Measurements from ENCODE around the gene GPR155. TPM values are rescaled to one million over a fixed set of nuclear protein-coding genes. Genes with fewer than 3 reads are reported as not detected.

The GPR155 gene
- total and polyA plus RNA-seq, 7 experiments from 2014 or later: 5.2 to 25.0 (median 16.4) TPM

- intact Hi-C loops (cut with micrococcal nuclease): loop anchor here in 1 of 2 donors (2.0 kb wide), 1 partner anchor 13 kb away; no protein-coding TSS in a partner anchor
- Mint-ChIP-seq H3K9me3 (peaks cover 11 to 60% (median 27%) of the 10 kb centered on the region in 11 donors), H3K27me3 (peaks cover 0 to 3% (median 0%) of the 10 kb centered on the region in 5 donors), H3K27ac (peak overlapping the region in 2 of 9 donors; percentile 48 to 65), H3K36me3 (peaks cover 16 to 34% (median 20%) of the 10 kb centered on the region in 5 donors), H3K4me3 (peak overlapping the region in 5 of 10 donors; percentile 50 to 78 (median 53)), H3K4me1 (peaks cover 8 to 23% (median 17%) of the 10 kb centered on the region in 7 donors)
- peaks cover 0 to 13% (median 0%) of the 10 kb centered on the region in 3 experiments for H3K9me3 ChIP-seq (ENCODE audit: control insufficient read depth in 2 of 3, low read length in 3 of 3)
- H3K4me1 ChIP-seq (ENCODE audit: control insufficient read depth in 2 of 2, insufficient read depth in 2 of 2, low read length in 2 of 2): no peaks in the 10 kb centered on the region
- ChIA-PET CTCF (no interaction called here), POLR2A (interaction anchor here (0.9 to 1.4 kb wide), 2 partner anchors 9 to 19 kb away, joined by 3 to 5 read pairs; no protein-coding TSS in a partner anchor)
- H3K27ac ChIP-seq (ENCODE audit: low read depth, low read length): no peak overlapping the region
- H3K4me3 ChIP-seq (ENCODE audit: low read length): no peak overlapping the region
- H3K27me3 ChIP-seq (ENCODE audit: control insufficient read depth in 2 of 2, insufficient read depth in 2 of 2, low read length in 2 of 2): no peaks in the 10 kb centered on the region
- ATAC-seq (no peak), DNase-seq (no peak)
- H3K36me3 ChIP-seq (ENCODE audit: control insufficient read depth in 2 of 3, insufficient read depth in 3 of 3, low read length in 3 of 3): no peaks in the 10 kb centered on the region
Observed at GRCh38 chr2:174511580-174512260, 24.9 kb upstream of the GPR155 start.

DNA sequence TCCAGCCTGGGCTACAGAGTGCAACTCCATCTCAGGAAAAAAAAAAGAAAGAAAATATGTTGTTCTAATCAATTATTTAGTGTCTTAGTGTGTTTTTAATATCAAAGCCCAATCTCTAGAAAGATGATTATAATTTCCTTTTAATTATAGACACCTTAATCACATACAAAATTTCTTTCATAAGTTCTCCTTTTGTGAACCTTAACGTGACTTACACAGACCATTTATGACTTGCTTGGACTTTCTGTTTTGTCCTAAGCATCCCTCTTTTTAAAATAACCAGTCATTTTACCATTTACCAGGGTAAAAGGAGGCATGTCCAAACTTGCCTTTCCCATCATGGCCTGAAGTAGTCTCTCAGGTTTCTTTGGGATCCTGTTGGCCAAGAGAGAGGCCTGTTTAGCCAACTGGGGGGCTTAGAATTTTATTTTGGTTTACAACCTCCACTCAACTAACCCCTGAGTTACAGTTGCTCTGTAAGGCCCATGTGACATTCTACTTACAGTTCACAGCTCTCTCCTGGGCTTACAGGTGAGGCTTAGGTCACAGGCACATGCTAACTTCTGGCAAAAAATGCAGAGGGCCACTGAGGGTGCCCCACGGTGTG is 23.9 kb upstream of the GPR155 start:
- POLR2A ChIA-PET: no interaction called here
- no peaks in the 10 kb centered on the region for H3K27me3 ChIP-seq (ENCODE audit: control insufficient read depth in 2 of 2, insufficient read depth in 2 of 2, low read length in 2 of 2)
- H3K4me3 Mint-ChIP-seq: no peak overlapping the region

GRCh38 chr2:174503161-174503809 is 16.5 kb upstream of the GPR155 start:
- H3K36me3 Mint-ChIP-seq: peaks cover 0 to 24% (median 9%) of the 10 kb centered on the region in 5 donors

More for the DNA sequence above, 23.9 kb upstream of the GPR155 start:
- no peak overlapping the region for H3K4me3 ChIP-seq (ENCODE audit: low read length)
- no peak overlapping the region for H3K27ac ChIP-seq (ENCODE audit: low read depth, low read length)
- CTCF ChIA-PET: interaction anchor here (0.7 to 2.1 kb wide), 2 partner anchors 25 to 48 kb away, joined by 4 to 7 read pairs; no protein-coding TSS in a partner anchor
- H3K27me3 Mint-ChIP-seq: peaks cover 0 to 3% (median 0%) of the 10 kb centered on the region in 5 donors
- intact Hi-C loops (cut with micrococcal nuclease): no loop called here
- H3K36me3 ChIP-seq (ENCODE audit: control insufficient read depth in 2 of 3, insufficient read depth in 3 of 3, low read length in 3 of 3): no peaks in the 10 kb centered on the region
- H3K36me3 Mint-ChIP-seq: peaks cover 16 to 38% (median 20%) of the 10 kb centered on the region in 5 donors
- no peak for DNase-seq
- peaks cover 4 to 17% (median 13%) of the 10 kb centered on the region in 7 donors for H3K4me1 Mint-ChIP-seq
- H3K9me3 Mint-ChIP-seq: peaks cover 11 to 60% (median 27%) of the 10 kb centered on the region in 11 donors
- peak overlapping the region in 1 of 9 donors; percentile 12 for H3K27ac Mint-ChIP-seq
- no peaks in the 10 kb centered on the region for H3K4me1 ChIP-seq (ENCODE audit: control insufficient read depth in 2 of 2, insufficient read depth in 2 of 2, low read length in 2 of 2)
- no peak for ATAC-seq
- peaks cover 0 to 13% (median 0%) of the 10 kb centered on the region in 3 experiments for H3K9me3 ChIP-seq (ENCODE audit: control insufficient read depth in 2 of 3, low read length in 3 of 3)

DNA sequence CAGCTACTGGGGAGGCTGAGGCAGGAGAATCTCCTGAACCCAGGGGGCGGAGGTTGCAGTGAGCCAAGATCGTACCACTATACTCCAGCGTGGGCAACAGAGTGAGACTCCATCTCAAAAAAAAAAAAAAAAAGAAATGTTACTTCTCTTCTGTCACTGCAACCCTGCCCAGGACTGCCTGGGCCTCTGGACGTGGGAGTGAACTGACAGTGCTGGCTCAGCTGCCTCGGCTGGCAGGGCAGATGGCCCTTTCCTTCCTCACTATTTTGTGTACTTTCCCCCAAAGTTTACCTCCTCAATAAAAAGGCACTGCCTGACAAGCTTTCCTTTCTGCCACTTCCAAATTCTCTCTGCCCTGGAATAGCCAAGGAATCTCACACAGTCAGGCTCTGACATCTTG is 12.5 kb upstream of the GPR155 start:
- Mint-ChIP-seq H3K27me3 (peaks cover 0 to 2% (median 0%) of the 10 kb centered on the region in 5 donors), H3K4me3 (no peak overlapping the region), H3K4me1 (peaks cover 5 to 38% (median 21%) of the 10 kb centered on the region in 7 donors), H3K36me3 (peaks cover 0 to 16% (median 0%) of the 10 kb centered on the region in 5 donors), H3K27ac (peak overlapping the region in 1 of 9 donors; percentile 12), H3K9me3 (peaks cover 0 to 2% (median 0%) of the 10 kb centered on the region in 11 donors)
- no peak overlapping the region for H3K4me3 ChIP-seq (ENCODE audit: low read length)
- POLR2A ChIA-PET: interaction anchor here (0.6 to 1.3 kb wide), 3 partner anchors 10 to 20 kb away, joined by 3 to 7 read pairs (median 6); no protein-coding TSS in a partner anchor
- ATAC-seq (no peak), DNase-seq (no peak)
- H3K4me1 ChIP-seq (ENCODE audit: control insufficient read depth in 2 of 2, insufficient read depth in 2 of 2, low read length in 2 of 2): peaks cover 13 to 15% of the 10 kb centered on the region in 2 donors
- no peaks in the 10 kb centered on the region for H3K27me3 ChIP-seq (ENCODE audit: control insufficient read depth in 2 of 2, insufficient read depth in 2 of 2, low read length in 2 of 2)
- CTCF ChIA-PET: no interaction called here
- no peaks in the 10 kb centered on the region for H3K36me3 ChIP-seq (ENCODE audit: control insufficient read depth in 2 of 3, insufficient read depth in 3 of 3, low read length in 3 of 3)
- intact Hi-C loops (cut with micrococcal nuclease): loop anchor here in 1 of 2 donors (2.0 kb wide), 1 partner anchor 13 kb away; no protein-coding TSS in a partner anchor
- no peak overlapping the region for H3K27ac ChIP-seq (ENCODE audit: low read depth, low read length)
- no peaks in the 10 kb centered on the region for H3K9me3 ChIP-seq (ENCODE audit: control insufficient read depth in 2 of 3, low read length in 3 of 3)

More at GRCh38 chr2:174503161-174503809, 16.5 kb upstream of the GPR155 start:
- no peak overlapping the region for H3K27ac Mint-ChIP-seq
- DNase-seq: no peak
- ATAC-seq: no peak
- no peaks in the 10 kb centered on the region for H3K4me1 ChIP-seq (ENCODE audit: control insufficient read depth in 2 of 2, insufficient read depth in 2 of 2, low read length in 2 of 2)
- H3K27me3 Mint-ChIP-seq: peaks cover 0 to 2% (median 0%) of the 10 kb centered on the region in 5 donors
- peaks cover 0 to 8% (median 0%) of the 10 kb centered on the region in 3 experiments for H3K9me3 ChIP-seq (ENCODE audit: control insufficient read depth in 2 of 3, low read length in 3 of 3)
- H3K36me3 ChIP-seq (ENCODE audit: control insufficient read depth in 2 of 3, insufficient read depth in 3 of 3, low read length in 3 of 3): no peaks in the 10 kb centered on the region
- ChIA-PET CTCF (interaction anchor here (0.8 to 1.1 kb wide), 2 partner anchors 19 to 24 kb away, joined by 3 read pairs; no protein-coding TSS in a partner anchor), POLR2A (interaction anchor here (0.5 to 1.9 kb wide), 3 partner anchors 10 to 18 kb away, joined by 3 to 5 read pairs (median 3); no protein-coding TSS in a partner anchor)
- H3K27ac ChIP-seq (ENCODE audit: low read depth, low read length): no peak overlapping the region
- peaks cover 0 to 12% (median 2%) of the 10 kb centered on the region in 7 donors for H3K4me1 Mint-ChIP-seq
- intact Hi-C loops (cut with micrococcal nuclease): no loop called here
- H3K9me3 Mint-ChIP-seq: peaks cover 0 to 15% (median 4%) of the 10 kb centered on the region in 11 donors
- no peak overlapping the region for H3K4me3 ChIP-seq (ENCODE audit: low read length)
- H3K4me3 Mint-ChIP-seq: no peak overlapping the region
- H3K27me3 ChIP-seq (ENCODE audit: control insufficient read depth in 2 of 2, insufficient read depth in 2 of 2, low read length in 2 of 2): no peaks in the 10 kb centered on the region

DNA sequence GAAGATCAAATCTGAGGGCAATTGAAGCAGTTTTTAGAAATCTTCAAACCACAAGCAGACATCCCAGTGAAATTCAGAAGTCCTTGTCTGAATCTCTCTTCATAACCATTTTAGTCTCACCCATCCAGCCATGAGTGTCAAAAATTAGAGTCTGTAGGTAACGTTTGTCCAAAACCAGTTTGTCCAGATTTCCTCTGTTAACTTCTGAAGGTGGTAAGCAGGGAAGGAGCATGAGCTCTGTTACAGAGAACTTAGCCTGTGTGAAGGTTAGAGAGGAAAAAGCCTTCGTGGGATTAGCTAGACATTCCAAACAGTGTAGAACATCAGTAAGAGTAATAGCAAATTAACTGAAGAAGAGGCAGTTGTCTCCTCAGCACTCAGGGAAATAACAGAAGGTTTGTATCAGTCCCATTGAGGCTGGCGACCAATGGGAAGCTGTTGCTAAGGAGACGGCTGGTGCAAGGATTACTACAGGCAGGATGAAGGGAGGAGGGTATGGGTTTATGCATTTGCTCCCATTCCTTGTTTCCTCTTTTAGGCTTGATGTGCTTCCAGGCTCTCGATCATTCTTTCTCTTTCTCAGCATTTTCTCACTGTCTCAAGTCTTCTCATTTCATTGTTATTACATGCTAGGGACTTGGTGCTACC is 8.7 kb upstream of the GPR155 start:
- no peak for ATAC-seq
- CTCF ChIA-PET: interaction anchor here (1.4 kb wide), 1 partner anchor 10 kb away, joined by 13 read pairs; no protein-coding TSS in a partner anchor
- Histone ChIP-seq H3K9me3 (ENCODE audit: control insufficient read depth in 2 of 3, low read length in 3 of 3) (no peaks in the 10 kb centered on the region), H3K36me3 (ENCODE audit: control insufficient read depth in 2 of 3, insufficient read depth in 3 of 3, low read length in 3 of 3) (no peaks in the 10 kb centered on the region), H3K4me3 (ENCODE audit: low read length) (no peak overlapping the region), H3K27me3 (ENCODE audit: control insufficient read depth in 2 of 2, insufficient read depth in 2 of 2, low read length in 2 of 2) (no peaks in the 10 kb centered on the region), H3K27ac (ENCODE audit: low read depth, low read length) (peak overlapping the region; percentile 85), H3K4me1 (ENCODE audit: control insufficient read depth in 2 of 2, insufficient read depth in 2 of 2, low read length in 2 of 2) (peaks cover 29 to 40% of the 10 kb centered on the region in 2 donors)
- H3K4me1 Mint-ChIP-seq: peaks cover 19 to 71% (median 54%) of the 10 kb centered on the region in 7 donors
- peak overlapping the region; percentile 58 to 100 (median 91) for H3K27ac Mint-ChIP-seq
- intact Hi-C loops (cut with micrococcal nuclease): no loop called here
- DNase-seq: no peak
- peak overlapping the region in 4 of 10 donors; percentile 4 to 21 (median 14) for H3K4me3 Mint-ChIP-seq
- H3K36me3 Mint-ChIP-seq: peaks cover 0 to 17% (median 0%) of the 10 kb centered on the region in 5 donors
- POLR2A ChIA-PET: interaction anchor here (1.1 to 1.3 kb wide), 4 partner anchors 8 to 102 kb away, joined by 3 to 4 read pairs (median 4); partner anchors contain the start of genes GPR155 and WIPF1
- peaks cover 0 to under 1% (median 0%) of the 10 kb centered on the region in 11 donors for H3K9me3 Mint-ChIP-seq
- H3K27me3 Mint-ChIP-seq: no peaks in the 10 kb centered on the region

Data from naive thymus-derived CD4-positive, alpha-beta T cell (primary cell).